ENCODE measurements around the gene KIRREL1. TPM values are rescaled to one million over a fixed set of nuclear protein-coding genes. Genes with fewer than 3 reads are reported as not detected.

The KIRREL1 gene
- total RNA-seq, 1 experiment from 2014 or later: 45.4 TPM

GRCh38 chr1:157948312-157949073, 45.0 kb upstream of the KIRREL1 start:
- peaks cover 20% of the 10 kb centered on the region for H3K4me1 Mint-ChIP-seq (ENCODE audit: low read depth, unreplicated experiment)
- BruUV-seq (replicated peaks): no TSS peak
- H3K36me3 Mint-ChIP-seq (ENCODE audit: insufficient read depth, unreplicated experiment): no peaks in the 10 kb centered on the region
- H3K4me3 Mint-ChIP-seq (ENCODE audit: unreplicated experiment): no peak overlapping the region
- ChIA-PET POLR2A (no interaction called here), CTCF (interaction anchor here (0.6 to 2.2 kb wide), 6 partner anchors 15 to 368 kb away, joined by 3 to 21 read pairs (median 4); no protein-coding TSS in a partner anchor)
- H3K36me3 ChIP-seq (ENCODE audit: control insufficient read depth, insufficient read depth, low read length): no peaks in the 10 kb centered on the region
- H3K27me3 ChIP-seq (replicated peaks; ENCODE audit: control insufficient read depth, insufficient read depth, low read length): no peaks in the 10 kb centered on the region
- TF ChIP-seq CTCF (IDR thresholded peaks at IDR 0.05; ENCODE audit: insufficient read depth in 1 of 2, low read depth in 1 of 2, low read length in 1 of 2, severe bottlenecking in 1 of 2, unreplicated experiment in 1 of 2): peak; percentile 62 to 90
- H3K27me3 Mint-ChIP-seq (ENCODE audit: insufficient read depth, unreplicated experiment): no peaks in the 10 kb centered on the region
- no peaks in the 10 kb centered on the region for H3K9me3 ChIP-seq
- H3K27ac Mint-ChIP-seq (ENCODE audit: unreplicated experiment): no peak overlapping the region
- peak; percentile 52 to 61 for DNase-seq
- intact Hi-C loops (cut with micrococcal nuclease; ENCODE audit: unreplicated experiment): loop anchor here (1.0 to 10.0 kb wide), 5 partner anchors 70 to 584 kb away; no protein-coding TSS in a partner anchor
- no peak overlapping the region for H3K4me3 ChIP-seq (ENCODE audit: low read depth, low read length)
- no peaks in the 10 kb centered on the region for H3K9me3 Mint-ChIP-seq (ENCODE audit: unreplicated experiment)
- H3K4me1 ChIP-seq: peaks cover 34% of the 10 kb centered on the region

- CTCF ChIA-PET: interaction anchor here (0.6 to 2.2 kb wide), 5 partner anchors 71 to 369 kb away, joined by 3 to 21 read pairs (median 5); no protein-coding TSS in a partner anchor
- no peaks in the 10 kb centered on the region for H3K27me3 ChIP-seq (replicated peaks; ENCODE audit: control insufficient read depth, insufficient read depth, low read length)
- DNase-seq: no peak
Observed at GRCh38 chr1:157949074-157949354, 44.4 kb upstream of the KIRREL1 start.

GRCh38 chr1:157951230-157951629, 42.2 kb upstream of the KIRREL1 start:
- Mint-ChIP-seq H3K27ac (ENCODE audit: unreplicated experiment) (no peak overlapping the region), H3K27me3 (ENCODE audit: insufficient read depth, unreplicated experiment) (no peaks in the 10 kb centered on the region), H3K4me3 (ENCODE audit: unreplicated experiment) (no peak overlapping the region), H3K9me3 (ENCODE audit: unreplicated experiment) (no peaks in the 10 kb centered on the region), H3K36me3 (ENCODE audit: insufficient read depth, unreplicated experiment) (no peaks in the 10 kb centered on the region), H3K4me1 (ENCODE audit: low read depth, unreplicated experiment) (peaks cover 13% of the 10 kb centered on the region)
- H3K4me1 ChIP-seq: peaks cover 16% of the 10 kb centered on the region
- intact Hi-C loops (cut with micrococcal nuclease; ENCODE audit: unreplicated experiment): no loop called here
- BruUV-seq (replicated peaks): no TSS peak
- TF ChIP-seq CTCF (IDR thresholded peaks at IDR 0.05; ENCODE audit: insufficient read depth in 1 of 2, low read depth in 1 of 2, low read length in 1 of 2, severe bottlenecking in 1 of 2, unreplicated experiment in 1 of 2): no peak
- no peaks in the 10 kb centered on the region for H3K36me3 ChIP-seq (ENCODE audit: control insufficient read depth, insufficient read depth, low read length)
- H3K9me3 ChIP-seq: no peaks in the 10 kb centered on the region
- no peak for DNase-seq
- ChIA-PET CTCF (interaction anchor here (0.6 to 1.4 kb wide), 4 partner anchors 73 to 799 kb away, joined by 3 to 9 read pairs (median 4); no protein-coding TSS in a partner anchor), POLR2A (no interaction called here)
- H3K4me3 ChIP-seq (ENCODE audit: low read depth, low read length): no peak overlapping the region
- H3K27me3 ChIP-seq (replicated peaks; ENCODE audit: control insufficient read depth, insufficient read depth, low read length): no peaks in the 10 kb centered on the region

More at GRCh38 chr1:157949074-157949354, 44.4 kb upstream of the KIRREL1 start:
- H3K9me3 Mint-ChIP-seq (ENCODE audit: unreplicated experiment): no peaks in the 10 kb centered on the region
- H3K4me3 Mint-ChIP-seq (ENCODE audit: unreplicated experiment): no peak overlapping the region
- Histone ChIP-seq H3K9me3 (no peaks in the 10 kb centered on the region), H3K4me3 (ENCODE audit: low read depth, low read length) (no peak overlapping the region), H3K36me3 (ENCODE audit: control insufficient read depth, insufficient read depth, low read length) (no peaks in the 10 kb centered on the region), H3K4me1 (peaks cover 34% of the 10 kb centered on the region)
- H3K36me3 Mint-ChIP-seq (ENCODE audit: insufficient read depth, unreplicated experiment): no peaks in the 10 kb centered on the region
- POLR2A ChIA-PET: no interaction called here
- intact Hi-C loops (cut with micrococcal nuclease; ENCODE audit: unreplicated experiment): loop anchor here (2.0 to 10.0 kb wide), 3 partner anchors 257 to 584 kb away; no protein-coding TSS in a partner anchor
- peaks cover 20% of the 10 kb centered on the region for H3K4me1 Mint-ChIP-seq (ENCODE audit: low read depth, unreplicated experiment)
- no peak for TF ChIP-seq CTCF (IDR thresholded peaks at IDR 0.05; ENCODE audit: insufficient read depth in 1 of 2, low read depth in 1 of 2, low read length in 1 of 2, severe bottlenecking in 1 of 2, unreplicated experiment in 1 of 2)
- no peak overlapping the region for H3K27ac Mint-ChIP-seq (ENCODE audit: unreplicated experiment)
- no TSS peak for BruUV-seq (replicated peaks)
- H3K27me3 Mint-ChIP-seq (ENCODE audit: insufficient read depth, unreplicated experiment): no peaks in the 10 kb centered on the region
